Measurements from ENCODE around the gene ATP1B2. TPM values are rescaled to one million over a fixed set of nuclear protein-coding genes. Genes with fewer than 3 reads are reported as not detected.
"Not testable (repeated sequence)": the region's sequence is repeated elsewhere in the genome, so short reads cannot be mapped to it uniquely, and the experiment has no call there.

Gene ATP1B2
- total and polyA plus RNA-seq, 7 donors = 0.36 to 5.7 (median 0.85) TPM

- WGBS, 3 donors = 78 to 82% (median 81%) methylated on average over 5 of the region's 5 CpGs
- TF ChIP-seq, protein P1, sequence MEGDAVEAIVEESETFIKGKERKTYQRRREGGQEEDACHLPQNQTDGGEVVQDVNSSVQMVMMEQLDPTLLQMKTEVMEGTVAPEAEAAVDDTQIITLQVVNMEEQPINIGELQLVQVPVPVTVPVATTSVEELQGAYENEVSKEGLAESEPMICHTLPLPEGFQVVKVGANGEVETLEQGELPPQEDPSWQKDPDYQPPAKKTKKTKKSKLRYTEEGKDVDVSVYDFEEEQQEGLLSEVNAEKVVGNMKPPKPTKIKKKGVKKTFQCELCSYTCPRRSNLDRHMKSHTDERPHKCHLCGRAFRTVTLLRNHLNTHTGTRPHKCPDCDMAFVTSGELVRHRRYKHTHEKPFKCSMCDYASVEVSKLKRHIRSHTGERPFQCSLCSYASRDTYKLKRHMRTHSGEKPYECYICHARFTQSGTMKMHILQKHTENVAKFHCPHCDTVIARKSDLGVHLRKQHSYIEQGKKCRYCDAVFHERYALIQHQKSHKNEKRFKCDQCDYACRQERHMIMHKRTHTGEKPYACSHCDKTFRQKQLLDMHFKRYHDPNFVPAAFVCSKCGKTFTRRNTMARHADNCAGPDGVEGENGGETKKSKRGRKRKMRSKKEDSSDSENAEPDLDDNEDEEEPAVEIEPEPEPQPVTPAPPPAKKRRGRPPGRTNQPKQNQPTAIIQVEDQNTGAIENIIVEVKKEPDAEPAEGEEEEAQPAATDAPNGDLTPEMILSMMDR (IDR thresholded peaks at IDR 0.05) = no peak
- H3K9me3 ChIP-seq = no peaks in the 10 kb centered on the region
- H3K4me1 ChIP-seq = no peaks in the 10 kb centered on the region
- DNase-seq (no peak), ATAC-seq (no peak)
- intact Hi-C loops (cut with DNase I) = no loop called here
- no peak overlapping the region for H3K4me3 ChIP-seq
- H3K27me3 ChIP-seq (ENCODE audit: insufficient read depth in 3 of 3, low read length in 2 of 3) = no peaks in the 10 kb centered on the region
- no peaks in the 10 kb centered on the region for H3K36me3 ChIP-seq (ENCODE audit: insufficient read depth in 1 of 2, low read depth in 1 of 2)
- H3K27ac ChIP-seq = no peak overlapping the region
Observed at GRCh38 chr17:7618608-7619007, 32.1 kb upstream of the ATP1B2 start.

DNA sequence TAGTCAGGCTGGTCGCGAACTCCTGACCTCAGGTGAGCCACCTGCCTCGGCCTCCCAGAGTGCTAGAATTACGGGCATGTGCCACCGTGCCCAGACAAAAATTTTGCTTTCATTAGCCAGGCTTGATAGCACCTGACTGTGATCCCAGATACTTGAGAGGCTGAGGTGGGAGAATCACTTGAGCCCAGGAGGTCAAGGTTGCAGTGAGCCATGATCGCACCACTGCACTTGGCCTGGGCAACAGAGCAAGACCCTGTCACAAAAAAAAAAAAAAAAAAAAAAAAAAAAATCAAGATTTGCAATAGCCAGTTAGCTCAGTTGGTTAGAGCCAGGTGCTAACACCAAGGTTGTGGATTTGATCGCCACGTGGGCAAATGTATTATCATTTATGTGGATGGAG lies 29.9 kb upstream of the ATP1B2 start:
- H3K4me3 ChIP-seq = no peak overlapping the region
- H3K36me3 ChIP-seq (ENCODE audit: insufficient read depth in 1 of 2, low read depth in 1 of 2) = peaks cover 0 to 4% of the 10 kb centered on the region in 2 donors
- H3K27me3 ChIP-seq (ENCODE audit: insufficient read depth in 3 of 3, low read length in 2 of 3) = no peaks in the 10 kb centered on the region
- no peak for ATAC-seq
- WGBS, 3 donors = 86 to 93% (median 92%) methylated on average over 8 of the region's 8 CpGs
- no peaks in the 10 kb centered on the region for H3K9me3 ChIP-seq
- DNase-seq = no peak
- TF ChIP-seq, protein P1 (IDR thresholded peaks at IDR 0.05) = no peak
- intact Hi-C loops (cut with DNase I) = loop anchor here in 1 of 2 donors (10.0 kb wide), 1 partner anchor 224 kb away; no protein-coding TSS in a partner anchor
- no peak overlapping the region for H3K27ac ChIP-seq
- peaks cover under 1% of the 10 kb centered on the region for H3K4me1 ChIP-seq

DNA sequence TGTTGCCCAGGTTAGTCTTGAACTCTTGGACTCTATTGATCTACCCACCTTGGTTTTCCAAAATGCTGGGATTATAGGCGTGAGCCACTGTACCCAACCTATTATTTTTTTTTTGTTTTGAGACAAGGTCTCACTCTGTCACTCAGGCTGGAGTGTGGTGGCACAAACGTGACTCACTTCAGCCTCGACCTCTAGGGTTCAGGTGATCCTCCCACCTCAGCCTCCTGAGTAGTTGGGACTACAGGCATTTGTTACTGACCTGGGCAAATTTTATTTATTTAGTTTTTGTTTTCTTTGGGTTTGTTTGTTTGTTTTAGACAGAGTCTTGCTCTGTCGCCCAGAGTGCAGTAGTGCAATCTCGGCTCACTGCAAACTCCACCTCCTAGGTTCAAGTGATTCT lies 27.1 kb upstream of the ATP1B2 start:
- Histone ChIP-seq H3K4me3 (no peak overlapping the region), H3K9me3 (no peaks in the 10 kb centered on the region), H3K36me3 (ENCODE audit: insufficient read depth in 1 of 2, low read depth in 1 of 2) (peaks cover 0 to 11% of the 10 kb centered on the region in 2 donors), H3K27ac (no peak overlapping the region), H3K27me3 (ENCODE audit: insufficient read depth in 3 of 3, low read length in 2 of 3) (no peaks in the 10 kb centered on the region), H3K4me1 (peaks cover 13% of the 10 kb centered on the region)
- intact Hi-C loops (cut with DNase I) = loop anchor here in 1 of 2 donors (10.0 kb wide), 1 partner anchor 221 kb away; no protein-coding TSS in a partner anchor
- TF ChIP-seq, protein P1 (IDR thresholded peaks at IDR 0.05) = no peak
- DNase-seq = no peak
- 84 to 89% (median 86%) methylated on average over 5 of the region's 5 CpGs for WGBS, 3 donors
- no peak for ATAC-seq

- DNase-seq; H3K9me3 ChIP-seq; H3K27me3 ChIP-seq (ENCODE audit: insufficient read depth in 3 of 3, low read length in 2 of 3); ATAC-seq; H3K4me3 ChIP-seq: not testable (repeated sequence)
- peaks cover 0 to 11% of the 10 kb centered on the region in 2 donors for H3K36me3 ChIP-seq (ENCODE audit: insufficient read depth in 1 of 2, low read depth in 1 of 2)
- H3K27ac ChIP-seq = peak overlapping the region; percentile 97
- intact Hi-C loops (cut with DNase I) = loop anchor here (2.0 to 10.0 kb wide), 2 partner anchors 59 to 219 kb away; no protein-coding TSS in a partner anchor
- WGBS, 3 donors = 95 to 98% (median 97%) methylated on average over 16 of the region's 16 CpGs
- H3K4me1 ChIP-seq = peaks cover 13% of the 10 kb centered on the region
Observed at GRCh38 chr17:7625749-7626148, 25.0 kb upstream of the ATP1B2 start.

DNA sequence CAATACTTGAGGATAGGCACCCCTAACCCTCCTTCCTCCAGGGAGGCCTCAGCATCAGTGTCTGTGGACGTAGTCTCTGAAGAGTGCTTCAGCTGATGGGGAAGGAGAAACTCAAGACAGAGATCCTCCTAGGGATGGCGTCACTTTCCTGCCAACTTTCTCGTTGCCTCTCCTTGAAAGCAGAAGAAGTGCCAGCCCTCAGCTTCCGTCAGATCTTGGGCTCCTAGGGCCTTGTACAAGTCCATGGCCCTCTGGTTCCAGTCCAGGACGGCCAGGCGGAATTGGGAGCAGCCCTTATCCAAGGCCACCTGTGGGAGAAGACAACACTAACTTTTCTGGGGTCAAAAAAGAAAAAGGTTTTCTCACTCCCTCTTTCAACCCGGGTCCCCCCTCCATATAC lies 24.4 kb upstream of the ATP1B2 start:
- 62 to 77% (median 72%) methylated on average over 7 of the region's 7 CpGs for WGBS, 3 donors
- Histone ChIP-seq H3K27me3 (ENCODE audit: insufficient read depth in 3 of 3, low read length in 2 of 3) (no peaks in the 10 kb centered on the region), H3K9me3 (no peaks in the 10 kb centered on the region), H3K4me1 (peaks cover 13% of the 10 kb centered on the region), H3K27ac (peak overlapping the region; percentile 97), H3K4me3 (peak overlapping the region; percentile 92), H3K36me3 (ENCODE audit: insufficient read depth in 1 of 2, low read depth in 1 of 2) (peaks cover 0 to 11% of the 10 kb centered on the region in 2 donors)
- DNase-seq (no peak), ATAC-seq (no peak)
- intact Hi-C loops (cut with DNase I) = loop anchor here (2.0 to 10.0 kb wide), 2 partner anchors 58 to 218 kb away; no protein-coding TSS in a partner anchor
- TF ChIP-seq, protein P1 (IDR thresholded peaks at IDR 0.05) = no peak
